Measurements from ENCODE around the gene NEAT1.
"Not testable (repeated sequence)": the region's sequence is repeated elsewhere in the genome, so short reads cannot be mapped to it uniquely, and the experiment has no call there.

NEAT1 gene

GRCh38 chr11:65454311-65454695 lies 31.7 kb downstream of the NEAT1 start:
- no peak for DNase-seq

GRCh38 chr11:65454696-65455456 lies 32.3 kb downstream of the NEAT1 start:
- peak; percentile 68 to 87 (median 72) for DNase-seq

GRCh38 chr11:65456418-65456817 lies 33.8 kb downstream of the NEAT1 start:
- no peak for DNase-seq

- DNase-seq, result no peak
Measured at GRCh38 chr11:65459552-65459951, 37.0 kb downstream of the NEAT1 start.

GRCh38 chr11:65465471-65465870 lies 42.9 kb downstream of the NEAT1 start:
- not testable (repeated sequence) for DNase-seq

GRCh38 chr11:65467306-65467705 lies 44.7 kb downstream of the NEAT1 start:
- DNase-seq, result not testable (repeated sequence)

GRCh38 chr11:65468874-65469333 lies 46.3 kb downstream of the NEAT1 start:
- peak in 4 of 5 donors; percentile 15 to 76 (median 38) for DNase-seq

- DNase-seq, result no peak
Measured at GRCh38 chr11:65470433-65471049, 47.9 kb downstream of the NEAT1 start.

GRCh38 chr11:65471447-65471891 lies 48.9 kb downstream of the NEAT1 start:
- peak in 1 of 5 donors; percentile 26 for DNase-seq

GRCh38 chr11:65472588-65473277 lies 50.1 kb downstream of the NEAT1 start:
- not testable (repeated sequence) for DNase-seq

GRCh38 chr11:65473278-65473860 lies 50.8 kb downstream of the NEAT1 start:
- DNase-seq, result no peak

- DNase-seq, result no peak
Measured at GRCh38 chr11:65474864-65475263, 52.3 kb downstream of the NEAT1 start.

- no peak for DNase-seq
Measured at GRCh38 chr11:65476632-65477148, 54.1 kb downstream of the NEAT1 start.

GRCh38 chr11:65477149-65477965 lies 54.8 kb downstream of the NEAT1 start:
- DNase-seq, result peak; percentile 79 to 91 (median 84)

- no peak for DNase-seq
Measured at GRCh38 chr11:65478388-65479183, 56.0 kb downstream of the NEAT1 start.

GRCh38 chr11:65479184-65480145 lies 56.9 kb downstream of the NEAT1 start:
- DNase-seq, result no peak

- DNase-seq, result no peak
Measured at GRCh38 chr11:65482306-65482850, 59.8 kb downstream of the NEAT1 start.

- DNase-seq, result no peak
Measured at GRCh38 chr11:65485920-65486219, 63.3 kb downstream of the NEAT1 start.

- DNase-seq, result no peak
Measured at GRCh38 chr11:65486570-65487466, 64.2 kb downstream of the NEAT1 start.
